Fibroblast of lung (primary cell): Measurements from ENCODE around the gene CLCNKA.
"Not testable (repeated sequence)": the region's sequence is repeated elsewhere in the genome, so short reads cannot be mapped to it uniquely, and the experiment has no call there.

Experiments used
- EZH2 ChIP-seq: IDR thresholded peaks from 2 replicates; pipeline ENCODE4 v1.5.1; 2012; ENCODE audit warnings: low read length, control low read depth, mild to moderate bottlenecking; ENCODE audit errors: missing control alignments
- TF ChIP-seq, protein P1 (sequence below), 2 donors: IDR thresholded peaks in 1 of 2; conservative IDR thresholded peaks in 1 of 2; 1 replicate in 1 of 2; 2 replicates in 1 of 2; pipeline ENCODE4 v1.5.1; 2011 to 2012; ENCODE audit warnings: low read length in 2 of 2, control low read depth in 1 of 2, inconsistent platforms in 1 of 2, low read depth in 1 of 2, mild to moderate bottlenecking in 1 of 2

DNA sequence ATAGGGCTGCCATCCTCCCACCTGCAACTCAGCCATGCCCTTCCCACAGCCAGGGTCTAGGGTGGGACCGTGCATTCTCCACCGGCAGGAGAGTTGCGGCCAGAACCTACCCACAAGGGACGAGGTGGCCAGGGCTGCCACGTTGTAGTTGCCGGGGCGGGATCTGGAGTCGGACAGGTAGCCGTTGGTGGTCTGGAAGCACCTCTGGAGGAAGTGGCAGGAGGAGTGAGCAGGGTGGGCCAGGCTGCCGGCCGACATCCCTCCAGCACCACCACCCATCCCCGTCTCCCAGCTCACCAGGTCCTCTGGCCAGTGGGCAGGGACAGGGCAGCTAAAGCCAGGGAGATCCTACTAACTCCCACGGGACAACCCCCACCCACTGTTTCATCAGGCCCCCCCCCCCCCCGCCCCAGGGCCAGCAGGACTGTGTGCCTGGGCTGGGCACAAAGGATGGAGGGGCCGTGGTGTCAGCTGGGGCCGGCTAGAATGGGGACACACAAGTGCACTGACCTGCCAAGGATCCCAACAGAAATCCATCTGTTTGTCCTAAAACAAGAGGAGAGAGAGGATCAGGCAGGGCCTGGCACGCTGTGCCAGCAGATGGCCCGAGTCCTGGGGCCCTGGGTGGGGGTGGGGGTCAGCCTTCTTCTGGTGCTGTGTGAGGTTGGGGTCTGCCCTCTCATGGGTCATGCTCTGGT is 40.3 kb downstream of the CLCNKA start:
- TF ChIP-seq, protein P1, sequence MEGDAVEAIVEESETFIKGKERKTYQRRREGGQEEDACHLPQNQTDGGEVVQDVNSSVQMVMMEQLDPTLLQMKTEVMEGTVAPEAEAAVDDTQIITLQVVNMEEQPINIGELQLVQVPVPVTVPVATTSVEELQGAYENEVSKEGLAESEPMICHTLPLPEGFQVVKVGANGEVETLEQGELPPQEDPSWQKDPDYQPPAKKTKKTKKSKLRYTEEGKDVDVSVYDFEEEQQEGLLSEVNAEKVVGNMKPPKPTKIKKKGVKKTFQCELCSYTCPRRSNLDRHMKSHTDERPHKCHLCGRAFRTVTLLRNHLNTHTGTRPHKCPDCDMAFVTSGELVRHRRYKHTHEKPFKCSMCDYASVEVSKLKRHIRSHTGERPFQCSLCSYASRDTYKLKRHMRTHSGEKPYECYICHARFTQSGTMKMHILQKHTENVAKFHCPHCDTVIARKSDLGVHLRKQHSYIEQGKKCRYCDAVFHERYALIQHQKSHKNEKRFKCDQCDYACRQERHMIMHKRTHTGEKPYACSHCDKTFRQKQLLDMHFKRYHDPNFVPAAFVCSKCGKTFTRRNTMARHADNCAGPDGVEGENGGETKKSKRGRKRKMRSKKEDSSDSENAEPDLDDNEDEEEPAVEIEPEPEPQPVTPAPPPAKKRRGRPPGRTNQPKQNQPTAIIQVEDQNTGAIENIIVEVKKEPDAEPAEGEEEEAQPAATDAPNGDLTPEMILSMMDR (conservative IDR thresholded peaks at IDR 0.05 in 1 of 2, IDR thresholded peaks at IDR 0.05 in 1 of 2; ENCODE audit: low read depth in 1 of 2, low read length in 2 of 2): not testable (repeated sequence)
- not testable (repeated sequence) for TF ChIP-seq EZH2
